AG10803 (cell line): ENCODE measurements around the gene TBXA2R.
"Not testable (repeated sequence)": the region's sequence is repeated elsewhere in the genome, so short reads cannot be mapped to it uniquely, and the experiment has no call there.

Experiments used
- DNase-seq: peaks from one replicate; pipeline ENCODE4 v3.0.0; 2010; ENCODE audit warnings: low read depth
- H3K4me3 ChIP-seq: 2 replicates; pipeline ENCODE4 v1.5.1; 2011; ENCODE audit warnings: mild to moderate bottlenecking, low read length, control low read depth
- CTCF ChIP-seq: conservative IDR thresholded peaks from 2 replicates; pipeline ENCODE4 v1.5.1; 2011; ENCODE audit warnings: mild to moderate bottlenecking, low read length, control low read depth, inconsistent platforms

TBXA2R gene

DNA sequence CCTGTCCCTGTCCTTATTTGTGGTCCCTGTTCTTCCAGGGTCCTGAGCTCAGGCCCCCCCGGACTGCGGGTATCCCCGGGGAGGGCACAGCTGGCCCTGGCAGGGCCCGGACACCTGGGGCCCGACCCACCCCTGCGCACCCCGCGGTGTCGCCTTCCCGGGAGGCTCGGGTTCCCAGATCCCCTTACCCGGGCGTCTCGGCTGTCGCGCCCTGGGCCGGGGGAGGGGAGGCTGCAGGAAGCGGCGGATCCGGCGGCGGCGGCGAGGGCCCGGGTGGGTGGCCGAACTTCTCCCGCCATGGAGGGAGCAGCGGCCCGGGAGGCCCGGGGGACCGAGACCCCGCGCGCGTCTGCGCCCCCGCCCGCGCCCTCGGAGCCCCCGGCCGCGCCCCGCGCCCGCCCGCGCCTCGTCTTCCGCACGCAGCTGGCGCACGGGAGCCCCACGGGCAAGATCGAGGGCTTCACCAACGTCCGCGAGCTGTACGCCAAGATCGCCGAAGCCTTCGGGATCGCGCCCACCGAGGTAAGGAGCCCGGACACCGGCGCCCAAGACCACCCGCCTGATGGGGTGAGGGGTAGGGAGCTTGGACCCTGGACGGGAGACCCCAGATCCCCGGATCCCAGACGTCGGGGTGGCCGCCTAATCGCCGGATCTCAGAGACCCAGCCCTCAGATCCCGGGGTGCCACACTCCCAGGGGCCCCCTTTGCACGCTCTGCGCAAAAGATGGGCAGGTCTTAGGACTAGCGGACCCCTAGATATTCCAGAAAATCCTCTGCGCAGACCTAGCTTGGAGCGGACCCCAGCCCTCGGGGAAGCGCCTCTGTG lies 21.2 kb downstream of the TBXA2R start, which contains the start of gene GIPC3:
Gene GIPC3, plus strand, starts transcription at position 178 of the 826 bp plus-strand sequence. Its CDS starts 120 bp downstream, at position 298.
- DNase-seq, result no peak
- no peak within 1 kb of the TSS for H3K4me3 ChIP-seq
- TF ChIP-seq CTCF, result no peak

- H3K4me3 ChIP-seq, DNase-seq: not testable (repeated sequence)
Measured at GRCh38 chr19:3584036-3584802, 22.5 kb downstream of the TBXA2R start.

- H3K4me3 ChIP-seq, DNase-seq: not testable (repeated sequence)
Measured at GRCh38 chr19:3581792-3582191, 24.9 kb downstream of the TBXA2R start.

DNA sequence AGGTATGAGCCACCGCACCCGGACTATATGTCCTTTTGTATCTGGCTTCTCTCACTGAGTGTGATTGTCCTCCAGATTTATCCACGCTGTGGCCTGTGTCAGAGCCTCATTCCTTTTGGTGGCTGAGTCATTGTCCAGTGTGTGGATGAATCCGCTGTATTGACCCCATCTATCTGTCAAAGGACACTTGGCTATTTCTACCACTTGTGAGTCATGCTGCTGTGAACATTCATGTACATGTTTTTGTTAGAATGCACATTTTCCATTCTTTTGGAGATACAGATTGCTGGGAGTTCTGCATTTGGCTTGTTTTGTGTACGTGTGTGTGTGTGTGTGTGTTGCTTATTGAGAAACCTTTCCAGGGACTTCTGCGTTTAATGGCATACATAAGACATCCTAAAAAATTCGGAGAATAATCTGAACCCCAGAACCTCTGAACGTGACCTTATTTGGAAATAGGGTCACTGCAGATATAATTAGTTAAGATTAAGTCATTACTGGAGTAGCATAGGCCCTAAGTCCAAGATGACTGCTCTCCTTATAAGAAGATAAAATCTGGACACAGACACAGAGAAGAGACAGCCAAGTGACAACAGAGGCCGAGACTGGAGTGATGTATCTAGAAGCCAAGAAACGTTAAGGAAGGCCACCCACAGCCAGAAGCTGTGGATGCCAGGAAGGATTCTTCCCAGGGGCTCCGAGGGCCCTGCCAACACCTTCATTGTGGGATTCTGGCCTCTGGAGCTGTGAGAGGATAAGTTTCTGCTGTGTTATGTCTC lies 26.3 kb downstream of the TBXA2R start:
- no peak overlapping the region for H3K4me3 ChIP-seq
- TF ChIP-seq CTCF, result no peak
- peak; percentile 95 for DNase-seq

GRCh38 chr19:3578390-3578789 lies 28.3 kb downstream of the TBXA2R start:
- no peak overlapping the region for H3K4me3 ChIP-seq
- no peak for TF ChIP-seq CTCF
- no peak for DNase-seq

GRCh38 chr19:3577723-3578344 lies 28.8 kb downstream of the TBXA2R start:
- no peak for DNase-seq
- TF ChIP-seq CTCF, result no peak
- H3K4me3 ChIP-seq, result no peak overlapping the region

DNA sequence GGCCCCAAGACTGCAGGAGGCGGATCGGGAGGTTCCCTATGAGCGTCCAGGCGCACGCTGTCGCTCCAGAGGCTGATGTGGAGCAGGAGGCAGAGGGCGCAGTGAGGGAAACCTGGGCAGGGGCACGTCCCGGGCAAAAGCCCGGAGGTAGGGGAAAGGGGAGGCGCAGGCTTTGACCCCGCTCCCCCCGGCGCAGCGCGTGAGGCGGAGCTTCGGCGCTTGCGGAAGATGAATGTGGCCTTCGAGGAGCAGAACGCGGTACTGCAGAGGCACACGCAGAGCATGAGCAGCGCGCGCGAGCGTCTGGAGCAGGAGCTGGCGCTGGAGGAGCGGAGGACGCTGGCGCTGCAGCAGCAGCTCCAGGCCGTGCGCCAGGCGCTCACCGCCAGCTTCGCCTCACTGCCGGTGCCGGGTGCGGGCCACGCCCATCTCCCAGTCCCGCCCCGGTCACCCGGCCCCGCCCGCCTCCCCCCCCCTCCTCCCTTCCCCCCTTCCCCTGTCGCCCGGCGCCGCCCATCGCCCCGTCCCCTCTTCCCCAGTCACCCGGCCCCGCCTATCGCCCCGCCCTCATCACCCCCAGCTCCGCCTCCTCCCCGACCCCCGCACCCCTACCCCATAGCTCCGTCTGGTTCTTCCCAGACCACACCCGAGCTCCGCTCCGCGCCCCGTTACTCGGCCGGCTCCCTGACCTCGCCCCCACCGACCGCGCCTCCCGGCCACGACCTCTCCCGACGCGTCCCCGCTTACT lies 29.8 kb downstream of the TBXA2R start:
- DNase-seq, result peak; percentile 70
- no peak for TF ChIP-seq CTCF
- H3K4me3 ChIP-seq, result peak overlapping the region; percentile 37
